ENCODE measurements around the gene TELO2. TPM values are rescaled to one million over a fixed set of nuclear protein-coding genes. Genes with fewer than 3 reads are reported as not detected.
A peak's percentile ranks its signal among the peaks of the same experiment; 100 is the strongest.

Gene TELO2
- total RNA-seq, 2 experiments from 2014 or later: 29.7 to 30.8 TPM

DNA sequence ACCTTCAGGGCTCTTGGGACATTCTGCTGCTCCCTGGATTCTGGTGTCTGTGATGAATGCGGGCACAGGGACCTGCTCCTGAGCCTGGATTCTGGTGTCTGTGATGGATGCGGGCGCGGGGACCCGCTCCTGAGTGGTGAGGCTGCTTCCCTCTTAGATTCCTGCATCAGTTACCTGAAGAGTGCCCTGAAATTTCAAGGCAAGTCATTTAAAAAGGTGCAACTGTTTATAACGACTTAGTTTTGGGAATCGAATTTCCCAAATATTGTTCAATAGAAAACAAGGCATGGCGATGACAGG lies 47.3 kb downstream of the TELO2 start:
- Mint-ChIP-seq H3K27ac (peak overlapping the region; percentile 59), H3K9me3 (no peaks in the 10 kb centered on the region), H3K4me3 (peak overlapping the region; percentile 77), H3K27me3 (no peaks in the 10 kb centered on the region), H3K36me3 (ENCODE audit: low read depth) (peaks cover 88% of the 10 kb centered on the region), H3K4me1 (ENCODE audit: low read depth) (peaks cover 74% of the 10 kb centered on the region)
- TF ChIP-seq, protein P1, sequence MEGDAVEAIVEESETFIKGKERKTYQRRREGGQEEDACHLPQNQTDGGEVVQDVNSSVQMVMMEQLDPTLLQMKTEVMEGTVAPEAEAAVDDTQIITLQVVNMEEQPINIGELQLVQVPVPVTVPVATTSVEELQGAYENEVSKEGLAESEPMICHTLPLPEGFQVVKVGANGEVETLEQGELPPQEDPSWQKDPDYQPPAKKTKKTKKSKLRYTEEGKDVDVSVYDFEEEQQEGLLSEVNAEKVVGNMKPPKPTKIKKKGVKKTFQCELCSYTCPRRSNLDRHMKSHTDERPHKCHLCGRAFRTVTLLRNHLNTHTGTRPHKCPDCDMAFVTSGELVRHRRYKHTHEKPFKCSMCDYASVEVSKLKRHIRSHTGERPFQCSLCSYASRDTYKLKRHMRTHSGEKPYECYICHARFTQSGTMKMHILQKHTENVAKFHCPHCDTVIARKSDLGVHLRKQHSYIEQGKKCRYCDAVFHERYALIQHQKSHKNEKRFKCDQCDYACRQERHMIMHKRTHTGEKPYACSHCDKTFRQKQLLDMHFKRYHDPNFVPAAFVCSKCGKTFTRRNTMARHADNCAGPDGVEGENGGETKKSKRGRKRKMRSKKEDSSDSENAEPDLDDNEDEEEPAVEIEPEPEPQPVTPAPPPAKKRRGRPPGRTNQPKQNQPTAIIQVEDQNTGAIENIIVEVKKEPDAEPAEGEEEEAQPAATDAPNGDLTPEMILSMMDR (IDR thresholded peaks at IDR 0.05): no peak
- ChIA-PET POLR2A (no interaction called here), CTCF (no interaction called here)
- Histone ChIP-seq H3K36me3 (ENCODE audit: insufficient read depth, low read length) (peaks cover 90% of the 10 kb centered on the region), H3K9me3 (ENCODE audit: control insufficient read depth in 1 of 2, insufficient read depth in 1 of 2, low read length in 2 of 2) (no peaks in the 10 kb centered on the region), H3K27me3 (ENCODE audit: control insufficient read depth in 1 of 2, insufficient read depth in 2 of 2, low read length in 2 of 2) (no peaks in the 10 kb centered on the region), H3K4me3 (ENCODE audit: low read length) (no peak overlapping the region), H3K4me1 (ENCODE audit: insufficient read depth, low read length) (peaks cover 99% of the 10 kb centered on the region), H3K27ac (ENCODE audit: low read depth in 1 of 2, low read length in 2 of 2) (no peak overlapping the region)
- no peak for DNase-seq
- intact Hi-C loops (cut with DNase I, micrococcal nuclease): loop anchor here in 1 of 2 experiments (2.0 kb wide), 1 partner anchor 72 kb away; the partner anchor contains the start of genes CRAMP1 and IFT140
- ATAC-seq (ENCODE audit: poor library complexity): no peak

DNA sequence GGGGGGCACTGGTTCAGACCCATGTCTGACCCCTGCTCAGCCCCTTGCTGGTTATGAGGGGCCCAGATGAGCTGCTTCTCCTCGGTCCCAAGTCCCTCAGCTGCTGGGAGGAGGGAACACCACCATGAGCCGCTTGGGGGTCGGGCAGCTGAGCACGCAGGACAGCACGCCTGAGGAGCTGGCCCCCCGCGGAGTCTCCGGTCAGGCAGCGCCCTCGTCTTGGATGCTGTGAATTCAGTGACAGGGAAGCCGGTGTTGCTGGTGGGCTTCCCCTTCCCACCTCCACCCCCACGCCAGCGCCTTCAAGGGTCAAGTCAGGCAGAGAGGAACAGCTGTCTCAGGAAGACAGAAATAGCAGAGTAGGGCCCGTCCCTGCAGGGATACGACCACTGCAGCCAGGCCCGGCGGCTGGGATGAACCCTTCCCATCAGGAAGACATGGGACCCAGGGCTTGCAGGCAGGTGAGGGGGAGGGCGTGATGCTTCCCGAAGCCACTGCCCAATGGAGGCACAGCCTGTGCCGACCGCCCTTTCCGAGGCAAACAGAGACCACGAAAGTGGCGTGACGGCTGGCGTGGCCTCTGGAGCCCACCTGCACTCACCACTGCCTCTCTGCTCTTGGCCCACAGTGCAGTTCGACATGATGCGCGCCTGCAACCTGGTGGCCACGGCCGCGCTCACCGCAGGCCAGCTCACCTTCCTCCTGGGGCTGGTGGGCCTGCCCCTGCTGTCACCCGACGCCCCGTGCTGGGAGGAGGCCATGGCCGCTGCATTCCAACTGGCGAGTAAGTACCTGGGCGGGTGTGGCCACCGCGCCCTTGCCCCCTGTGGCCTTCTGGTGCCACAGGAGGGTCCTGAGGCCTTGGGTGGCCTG lies 48.4 kb downstream of the TELO2 start:
- POLR2A ChIA-PET: interaction anchor here (1.7 kb wide), 1 partner anchor 8 kb away, joined by 7 read pairs; the partner anchor contains the start of gene TMEM204
- peak overlapping the region in 1 of 2 donors; percentile 19 for H3K27ac ChIP-seq (ENCODE audit: low read depth in 1 of 2, low read length in 2 of 2)
- H3K4me1 Mint-ChIP-seq (ENCODE audit: low read depth): peaks cover 81% of the 10 kb centered on the region
- H3K4me3 Mint-ChIP-seq: no peak overlapping the region
- no peak for DNase-seq
- peaks cover 90% of the 10 kb centered on the region for H3K36me3 ChIP-seq (ENCODE audit: insufficient read depth, low read length)
- CTCF ChIA-PET: no interaction called here
- peak overlapping the region; percentile 80 for H3K27ac Mint-ChIP-seq
- no peak for ATAC-seq (ENCODE audit: poor library complexity)
- TF ChIP-seq, protein P1 (IDR thresholded peaks at IDR 0.05): no peak
- intact Hi-C loops (cut with DNase I, micrococcal nuclease): loop anchor here in 1 of 2 experiments (2.0 kb wide), 1 partner anchor 71 kb away; the partner anchor contains the start of genes CRAMP1 and IFT140
- no peaks in the 10 kb centered on the region for H3K9me3 ChIP-seq (ENCODE audit: control insufficient read depth in 1 of 2, insufficient read depth in 1 of 2, low read length in 2 of 2)
- no peaks in the 10 kb centered on the region for H3K27me3 Mint-ChIP-seq
- peaks cover 85% of the 10 kb centered on the region for H3K36me3 Mint-ChIP-seq (ENCODE audit: low read depth)
- no peak overlapping the region for H3K4me3 ChIP-seq (ENCODE audit: low read length)
- H3K27me3 ChIP-seq (ENCODE audit: control insufficient read depth in 1 of 2, insufficient read depth in 2 of 2, low read length in 2 of 2): no peaks in the 10 kb centered on the region
- no peaks in the 10 kb centered on the region for H3K9me3 Mint-ChIP-seq
- peaks cover 99% of the 10 kb centered on the region for H3K4me1 ChIP-seq (ENCODE audit: insufficient read depth, low read length)

DNA sequence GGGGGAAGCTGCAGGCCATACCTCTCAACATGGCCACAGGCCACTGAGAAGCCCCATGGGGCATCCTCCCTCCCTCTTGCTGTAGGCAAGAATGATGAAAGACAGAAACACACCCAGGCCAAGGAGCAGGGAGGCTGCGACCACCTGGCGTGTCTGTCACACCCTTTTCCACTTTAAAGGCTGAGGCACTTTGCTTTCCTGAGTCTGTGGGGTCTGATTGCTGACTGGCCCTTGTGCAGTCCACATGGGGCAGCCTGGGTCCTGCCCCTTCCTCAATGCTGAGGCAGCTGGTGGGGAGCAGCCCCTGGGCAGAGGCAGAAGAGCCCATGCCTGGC lies 49.0 kb downstream of the TELO2 start:
- Mint-ChIP-seq H3K4me1 (ENCODE audit: low read depth) (peaks cover 81% of the 10 kb centered on the region), H3K36me3 (ENCODE audit: low read depth) (peaks cover 85% of the 10 kb centered on the region), H3K9me3 (no peaks in the 10 kb centered on the region), H3K27ac (peak overlapping the region; percentile 80), H3K27me3 (no peaks in the 10 kb centered on the region), H3K4me3 (peak overlapping the region; percentile 77)
- POLR2A ChIA-PET: interaction anchor here (1.7 kb wide), 1 partner anchor 9 kb away, joined by 7 read pairs; the partner anchor contains the start of gene TMEM204
- H3K9me3 ChIP-seq (ENCODE audit: control insufficient read depth in 1 of 2, insufficient read depth in 1 of 2, low read length in 2 of 2): no peaks in the 10 kb centered on the region
- no peaks in the 10 kb centered on the region for H3K27me3 ChIP-seq (ENCODE audit: control insufficient read depth in 1 of 2, insufficient read depth in 2 of 2, low read length in 2 of 2)
- CTCF ChIA-PET: no interaction called here
- H3K4me1 ChIP-seq (ENCODE audit: insufficient read depth, low read length): peaks cover 99% of the 10 kb centered on the region
- ATAC-seq (ENCODE audit: poor library complexity) (no peak), DNase-seq (no peak)
- no peak overlapping the region for H3K4me3 ChIP-seq (ENCODE audit: low read length)
- TF ChIP-seq, protein P1 (IDR thresholded peaks at IDR 0.05): no peak
- peaks cover 89% of the 10 kb centered on the region for H3K36me3 ChIP-seq (ENCODE audit: insufficient read depth, low read length)
- H3K27ac ChIP-seq (ENCODE audit: low read depth in 1 of 2, low read length in 2 of 2): peak overlapping the region in 1 of 2 donors; percentile 13
- intact Hi-C loops (cut with DNase I, micrococcal nuclease): no loop called here
